Thoracic aorta (tissue), 2 donors: Measurements from ENCODE around the gene SLC22A17. TPM values are rescaled to one million over a fixed set of nuclear protein-coding genes. Genes with fewer than 3 reads are reported as not detected.
A peak's percentile ranks its signal among the peaks of the same experiment; 100 is the strongest.
"Not testable (repeated sequence)": the region's sequence is repeated elsewhere in the genome, so short reads cannot be mapped to it uniquely, and the experiment has no call there.

Experiments
- ATAC-seq: fragments of 150-250 bp; one replicate; pipeline ENCODE4 v1.8.0; 2017; ENCODE audit warnings: low read depth; ENCODE audit not compliant: insufficient number of reproducible peaks, low FRiP score
- DNase-seq: peaks from one replicate; pipeline ENCODE4 v3.0.0-alpha.2; 2020; ENCODE audit warnings: low spot score
- H3K27ac ChIP-seq, 2 donors: fragments of 200-600 bp; sonication (generic); 1 replicate in 1 of 2; 2 replicates in 1 of 2; pipeline ENCODE4 v1.5.1; 2016; ENCODE audit warnings: mild to moderate bottlenecking in 2 of 2, moderate library complexity in 2 of 2
- H3K27me3 ChIP-seq: fragments of 200-600 bp; sonication (generic); replicated peaks from 2 replicates; pipeline ENCODE4 v1.6.0; 2016; ENCODE audit warnings: mild to moderate bottlenecking; ENCODE audit not compliant: insufficient read depth
- H3K36me3 ChIP-seq: fragments of 200-600 bp; sonication (generic); one replicate; pipeline ENCODE4 v1.5.1; 2016
- H3K4me1 ChIP-seq, 2 donors: fragments of 200-600 bp; sonication (generic); 1 replicate in 1 of 2; 2 replicates in 1 of 2; pipeline versions ENCODE4 v1.5.1 to v1.6.0; 2016; ENCODE audit warnings: low read depth in 2 of 2, mild to moderate bottlenecking in 1 of 2; ENCODE audit not compliant: control insufficient read depth in 1 of 2
- H3K4me3 ChIP-seq: fragments of 200-600 bp; sonication (generic); 2 replicates; pipeline ENCODE4 v1.5.1; 2016; ENCODE audit warnings: mild to moderate bottlenecking
- H3K9me3 ChIP-seq: fragments of 200-600 bp; sonication (generic); 2 replicates; pipeline ENCODE4 v1.5.1; 2016
- CTCF ChIP-seq: fragments of 200-600 bp; sonication (generic); IDR thresholded peaks from one replicate; pipeline ENCODE4 v1.5.1; 2019; ENCODE audit warnings: antibody characterized with exemption
- total RNA-seq, 2 donors: library from RNA; depleted of rRNA; stranded (reverse); fragments of >200 nt; gene quantifications; one replicate each; pipeline versions ENCODE4 v1.1.0 to v1.2.3, GENCODE V29; 2016

SLC22A17 gene
- total RNA-seq: 10 to 100 TPM; 55.1 to 72.3 TPM

GRCh38 chr14:23352506-23353432 lies at the start of gene SLC22A17:
Gene SLC22A17 (minus strand): TSS chr14:23352887.
- Histone ChIP-seq H3K27me3 (no peaks in the 10 kb centered on the region), H3K27ac (peak within 1 kb of the TSS in 1 of 2 donors; percentile 18), H3K36me3 (no peaks in the 10 kb centered on the region), H3K4me3 (peak within 1 kb of the TSS; percentile 92), H3K4me1 (peaks cover 3 to 9% of the 10 kb centered on the region in 2 donors), H3K9me3 (no peaks in the 10 kb centered on the region)
- DNase-seq (peak; percentile 61), ATAC-seq (peak; percentile 72)
- no peak for TF ChIP-seq CTCF

GRCh38 chr14:23401291-23401690 lies 48.6 kb upstream of the SLC22A17 start:
- no peak for TF ChIP-seq CTCF
- Histone ChIP-seq H3K36me3 (no peaks in the 10 kb centered on the region), H3K4me1 (no peaks in the 10 kb centered on the region), H3K27ac (no peak overlapping the region), H3K4me3 (no peak overlapping the region), H3K27me3 (no peaks in the 10 kb centered on the region), H3K9me3 (no peaks in the 10 kb centered on the region)
- DNase-seq (no peak), ATAC-seq (no peak)

GRCh38 chr14:23400496-23401149 lies 47.9 kb upstream of the SLC22A17 start:
- H3K27ac ChIP-seq, H3K4me3 ChIP-seq, DNase-seq, H3K4me1 ChIP-seq, H3K27me3 ChIP-seq, H3K9me3 ChIP-seq, H3K36me3 ChIP-seq, ATAC-seq: not testable (repeated sequence)

- no peaks in the 10 kb centered on the region for H3K9me3 ChIP-seq
- DNase-seq: no peak
- no peaks in the 10 kb centered on the region for H3K36me3 ChIP-seq
- no peaks in the 10 kb centered on the region for H3K4me1 ChIP-seq
- no peaks in the 10 kb centered on the region for H3K27me3 ChIP-seq
- no peak for TF ChIP-seq CTCF
- H3K27ac ChIP-seq: no peak overlapping the region
- ATAC-seq: no peak
- H3K4me3 ChIP-seq: no peak overlapping the region
These were observed 46.9 kb upstream of the SLC22A17 start for GRCh38 chr14:23399591-23399990.

- Histone ChIP-seq H3K4me3 (no peak overlapping the region), H3K9me3 (no peaks in the 10 kb centered on the region), H3K4me1 (no peaks in the 10 kb centered on the region), H3K36me3 (no peaks in the 10 kb centered on the region), H3K27me3 (no peaks in the 10 kb centered on the region), H3K27ac (no peak overlapping the region)
- no peak for DNase-seq
- TF ChIP-seq CTCF: no peak
- ATAC-seq: no peak
These were observed 46.4 kb upstream of the SLC22A17 start for GRCh38 chr14:23399136-23399535.
